Measurements from ENCODE around the gene ABCA2. TPM values are rescaled to one million over a fixed set of nuclear protein-coding genes. Genes with fewer than 3 reads are reported as not detected.

ABCA2 gene
- total and polyA plus RNA-seq, 4 donors, result 2.9 to 15.2 (median 12.3) TPM

DNA sequence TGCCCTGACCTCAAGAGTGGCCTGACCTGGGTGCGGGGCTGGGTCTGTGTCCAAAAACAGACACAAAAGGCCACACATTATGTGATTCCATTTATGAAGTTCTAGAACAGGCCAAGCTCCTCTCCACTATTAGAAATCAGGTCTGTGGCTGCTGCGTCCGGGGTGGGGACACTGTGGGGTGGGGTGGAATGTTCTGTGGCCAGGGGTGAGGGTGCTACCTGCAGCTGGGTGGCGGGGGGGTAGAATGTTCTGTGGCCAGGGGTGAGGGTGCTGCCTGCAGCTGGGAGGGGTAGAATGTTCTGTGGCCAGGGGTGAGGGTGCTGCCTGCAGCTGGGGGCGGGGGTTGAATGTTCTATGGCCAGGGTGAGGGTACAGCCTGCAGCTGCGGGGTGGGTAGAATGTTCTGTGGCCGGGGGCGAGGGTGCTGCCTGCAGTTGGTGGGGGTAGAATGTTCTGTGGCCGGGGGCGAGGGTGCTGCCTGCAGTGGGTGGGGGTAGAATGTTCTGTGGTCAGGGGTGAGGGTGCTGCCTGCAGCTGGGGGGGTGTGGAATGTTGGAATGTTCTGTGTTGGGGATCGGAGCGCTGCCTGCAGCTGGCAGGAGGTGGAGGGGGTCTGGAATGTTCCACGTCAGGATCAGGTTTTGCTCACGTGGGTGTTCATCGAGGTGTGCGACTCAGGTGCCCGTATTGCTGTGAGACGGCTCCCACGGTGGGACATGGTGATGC, 67.7 kb downstream of the ABCA2 start:
- 81% methylated on average over 19 of the region's 19 CpGs for WGBS

DNA sequence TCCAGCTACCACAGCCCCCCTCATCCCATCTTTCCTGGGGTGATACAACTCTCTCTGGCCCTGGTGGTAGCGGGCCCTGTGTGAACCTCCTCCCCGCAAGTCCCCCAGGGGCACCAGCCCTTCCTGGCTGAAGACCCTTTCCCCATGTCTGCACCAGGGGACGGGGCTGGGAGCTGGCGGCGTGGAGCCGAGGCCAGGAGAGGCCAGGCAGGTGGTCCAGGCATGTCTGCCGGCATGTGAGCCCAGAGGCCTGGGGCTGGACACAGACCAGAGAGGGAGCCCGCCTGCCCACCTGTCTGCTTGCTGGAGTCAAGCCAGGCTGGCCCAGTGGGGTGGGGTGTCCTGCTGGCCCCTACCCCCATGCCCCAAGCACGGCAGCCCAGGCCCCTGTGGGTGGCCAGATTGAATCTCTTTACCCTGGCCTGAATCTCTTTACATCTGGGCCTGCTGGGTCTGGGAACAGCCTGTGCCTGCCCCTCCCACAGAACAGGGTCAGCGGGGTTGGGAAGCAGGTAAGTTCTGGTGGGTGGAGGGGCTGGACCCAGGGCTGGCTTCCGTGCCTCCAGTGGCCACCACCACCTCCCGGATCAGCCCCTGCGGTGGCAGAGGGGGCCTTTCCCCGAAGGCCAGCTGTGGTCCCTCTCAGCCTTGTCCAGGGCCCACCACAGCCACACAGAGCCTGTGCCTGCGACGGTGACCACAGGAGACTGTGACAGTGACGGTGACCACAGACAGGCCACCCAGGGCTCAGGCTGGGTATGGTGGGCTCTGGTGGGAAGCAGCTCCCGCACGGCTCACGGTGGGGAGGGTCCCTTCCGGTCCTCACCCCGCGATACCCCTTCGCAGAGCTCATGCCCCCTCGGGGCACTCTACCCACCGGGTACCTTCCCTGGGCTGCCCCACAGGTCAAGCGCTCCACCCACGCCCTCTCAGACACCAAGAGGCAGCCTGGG, 68.9 kb downstream of the ABCA2 start:
- 84% methylated on average over 28 of the region's 28 CpGs for WGBS
- TF ChIP-seq JUND (IDR thresholded peaks at IDR 0.05) (no peak), HNF4A (conservative IDR thresholded peaks at IDR 0.05) (no peak), YY1 (IDR thresholded peaks at IDR 0.05) (no peak), RAD21 (IDR thresholded peaks at IDR 0.05) (no peak), NR2F2 (IDR thresholded peaks at IDR 0.05) (no peak), FOXA1 (IDR thresholded peaks at IDR 0.05) (no peak), REST (IDR thresholded peaks at IDR 0.05) (no peak), FOXA2 (IDR thresholded peaks at IDR 0.05) (no peak), SP1 (IDR thresholded peaks at IDR 0.05) (no peak), EGR1 (IDR thresholded peaks at IDR 0.05; ENCODE audit: low read depth in 2 of 2) (no peak), GABPA (IDR thresholded peaks at IDR 0.05 in 1 of 2, conservative IDR thresholded peaks at IDR 0.05 in 1 of 2) (no peak), HNF4G (IDR thresholded peaks at IDR 0.05) (no peak), TAF1 (conservative IDR thresholded peaks at IDR 0.05) (no peak), RXRA (IDR thresholded peaks at IDR 0.05) (no peak)
- TF ChIP-seq, protein P1, sequence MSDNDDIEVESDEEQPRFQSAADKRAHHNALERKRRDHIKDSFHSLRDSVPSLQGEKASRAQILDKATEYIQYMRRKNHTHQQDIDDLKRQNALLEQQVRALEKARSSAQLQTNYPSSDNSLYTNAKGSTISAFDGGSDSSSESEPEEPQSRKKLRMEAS (IDR thresholded peaks at IDR 0.05), result no peak
- TF ChIP-seq, protein P2, sequence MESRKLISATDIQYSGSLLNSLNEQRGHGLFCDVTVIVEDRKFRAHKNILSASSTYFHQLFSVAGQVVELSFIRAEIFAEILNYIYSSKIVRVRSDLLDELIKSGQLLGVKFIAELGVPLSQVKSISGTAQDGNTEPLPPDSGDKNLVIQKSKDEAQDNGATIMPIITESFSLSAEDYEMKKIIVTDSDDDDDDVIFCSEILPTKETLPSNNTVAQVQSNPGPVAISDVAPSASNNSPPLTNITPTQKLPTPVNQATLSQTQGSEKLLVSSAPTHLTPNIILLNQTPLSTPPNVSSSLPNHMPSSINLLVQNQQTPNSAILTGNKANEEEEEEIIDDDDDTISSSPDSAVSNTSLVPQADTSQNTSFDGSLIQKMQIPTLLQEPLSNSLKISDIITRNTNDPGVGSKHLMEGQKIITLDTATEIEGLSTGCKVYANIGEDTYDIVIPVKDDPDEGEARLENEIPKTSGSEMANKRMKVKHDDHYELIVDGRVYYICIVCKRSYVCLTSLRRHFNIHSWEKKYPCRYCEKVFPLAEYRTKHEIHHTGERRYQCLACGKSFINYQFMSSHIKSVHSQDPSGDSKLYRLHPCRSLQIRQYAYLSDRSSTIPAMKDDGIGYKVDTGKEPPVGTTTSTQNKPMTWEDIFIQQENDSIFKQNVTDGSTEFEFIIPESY (IDR thresholded peaks at IDR 0.05), result no peak
- TF ChIP-seq, protein P3, sequence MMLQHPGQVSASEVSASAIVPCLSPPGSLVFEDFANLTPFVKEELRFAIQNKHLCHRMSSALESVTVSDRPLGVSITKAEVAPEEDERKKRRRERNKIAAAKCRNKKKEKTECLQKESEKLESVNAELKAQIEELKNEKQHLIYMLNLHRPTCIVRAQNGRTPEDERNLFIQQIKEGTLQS (IDR thresholded peaks at IDR 0.05), result no peak
- TF ChIP-seq, protein P4, sequence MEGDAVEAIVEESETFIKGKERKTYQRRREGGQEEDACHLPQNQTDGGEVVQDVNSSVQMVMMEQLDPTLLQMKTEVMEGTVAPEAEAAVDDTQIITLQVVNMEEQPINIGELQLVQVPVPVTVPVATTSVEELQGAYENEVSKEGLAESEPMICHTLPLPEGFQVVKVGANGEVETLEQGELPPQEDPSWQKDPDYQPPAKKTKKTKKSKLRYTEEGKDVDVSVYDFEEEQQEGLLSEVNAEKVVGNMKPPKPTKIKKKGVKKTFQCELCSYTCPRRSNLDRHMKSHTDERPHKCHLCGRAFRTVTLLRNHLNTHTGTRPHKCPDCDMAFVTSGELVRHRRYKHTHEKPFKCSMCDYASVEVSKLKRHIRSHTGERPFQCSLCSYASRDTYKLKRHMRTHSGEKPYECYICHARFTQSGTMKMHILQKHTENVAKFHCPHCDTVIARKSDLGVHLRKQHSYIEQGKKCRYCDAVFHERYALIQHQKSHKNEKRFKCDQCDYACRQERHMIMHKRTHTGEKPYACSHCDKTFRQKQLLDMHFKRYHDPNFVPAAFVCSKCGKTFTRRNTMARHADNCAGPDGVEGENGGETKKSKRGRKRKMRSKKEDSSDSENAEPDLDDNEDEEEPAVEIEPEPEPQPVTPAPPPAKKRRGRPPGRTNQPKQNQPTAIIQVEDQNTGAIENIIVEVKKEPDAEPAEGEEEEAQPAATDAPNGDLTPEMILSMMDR (IDR thresholded peaks at IDR 0.05; ENCODE audit: low read depth, low read length, missing input control), result no peak
- H3K27ac ChIP-seq (ENCODE audit: low read depth in 1 of 2, low read length in 2 of 2), result no peak overlapping the region
- H3K9me3 ChIP-seq (ENCODE audit: control insufficient read depth in 4 of 4, low read length in 3 of 4), result no peaks in the 10 kb centered on the region
- H3K36me3 ChIP-seq (ENCODE audit: control insufficient read depth in 4 of 4, insufficient read depth in 3 of 4, low read depth in 1 of 4, low read length in 3 of 4), result no peaks in the 10 kb centered on the region
- no peak overlapping the region for H3K9ac ChIP-seq (ENCODE audit: low read depth in 1 of 2, low read length in 2 of 2)
- DNase-seq (ENCODE audit: low spot score), result no peak
- H3K27me3 ChIP-seq (ENCODE audit: control insufficient read depth in 4 of 4, insufficient read depth in 4 of 4, low read length in 3 of 4), result no peaks in the 10 kb centered on the region
- no peaks in the 10 kb centered on the region for H3K4me1 ChIP-seq (ENCODE audit: control insufficient read depth in 4 of 4, insufficient read depth in 4 of 4, low read length in 3 of 4)
- H3K4me3 ChIP-seq (ENCODE audit: low read depth in 1 of 3, low read length in 3 of 3), result no peak overlapping the region

More for the DNA sequence above, 67.7 kb downstream of the ABCA2 start:
- H3K36me3 ChIP-seq (ENCODE audit: control insufficient read depth in 4 of 4, insufficient read depth in 3 of 4, low read depth in 1 of 4, low read length in 3 of 4), result no peaks in the 10 kb centered on the region
- no peak overlapping the region for H3K9ac ChIP-seq (ENCODE audit: low read depth in 1 of 2, low read length in 2 of 2)
- no peaks in the 10 kb centered on the region for H3K4me1 ChIP-seq (ENCODE audit: control insufficient read depth in 4 of 4, insufficient read depth in 4 of 4, low read length in 3 of 4)
- H3K27ac ChIP-seq (ENCODE audit: low read depth in 1 of 2, low read length in 2 of 2), result no peak overlapping the region
- no peak for DNase-seq (ENCODE audit: low spot score)
- TF ChIP-seq, protein P1 (IDR thresholded peaks at IDR 0.05), result no peak
- no peak for TF ChIP-seq NR2F2 (IDR thresholded peaks at IDR 0.05)
- no peak for TF ChIP-seq YY1 (IDR thresholded peaks at IDR 0.05)
- TF ChIP-seq JUND (IDR thresholded peaks at IDR 0.05), result no peak
- TF ChIP-seq SP1 (IDR thresholded peaks at IDR 0.05), result no peak
- TF ChIP-seq FOXA1 (IDR thresholded peaks at IDR 0.05), result no peak
- TF ChIP-seq HNF4A (conservative IDR thresholded peaks at IDR 0.05), result no peak
- TF ChIP-seq, protein P3 (IDR thresholded peaks at IDR 0.05), result no peak
- TF ChIP-seq HNF4G (IDR thresholded peaks at IDR 0.05), result no peak
- TF ChIP-seq FOXA2 (IDR thresholded peaks at IDR 0.05), result no peak
- no peak for TF ChIP-seq RXRA (IDR thresholded peaks at IDR 0.05)
- H3K4me3 ChIP-seq (ENCODE audit: low read depth in 1 of 3, low read length in 3 of 3), result no peak overlapping the region
- H3K27me3 ChIP-seq (ENCODE audit: control insufficient read depth in 4 of 4, insufficient read depth in 4 of 4, low read length in 3 of 4), result no peaks in the 10 kb centered on the region
- no peaks in the 10 kb centered on the region for H3K9me3 ChIP-seq (ENCODE audit: control insufficient read depth in 4 of 4, low read length in 3 of 4)

All from liver (tissue), 9 donors.